Mesodermal cell (in vitro differentiated cells): Measurements from ENCODE around the gene ZNF234.
"Not testable (repeated sequence)": the region's sequence is repeated elsewhere in the genome, so short reads cannot be mapped to it uniquely, and the experiment has no call there.

ENCODE experiments used
- H3K27ac ChIP-seq: 2 replicates; pipeline ENCODE4 v1.7.0; 2013; ENCODE audit warnings: mild to moderate bottlenecking, low read depth, low read length, moderate library complexity; ENCODE audit not compliant: severe bottlenecking
- H3K36me3 ChIP-seq: 2 replicates; pipeline ENCODE4 v1.7.1; 2013; ENCODE audit warnings: mild to moderate bottlenecking, low read length, moderate library complexity; ENCODE audit not compliant: control insufficient read depth, insufficient read depth
- H3K4me1 ChIP-seq: one replicate; pipeline ENCODE4 v1.7.1; 2013; ENCODE audit warnings: mild to moderate bottlenecking, low read length; ENCODE audit not compliant: insufficient read depth, control insufficient read depth, poor library complexity, severe bottlenecking
- H3K4me3 ChIP-seq: 2 replicates; pipeline ENCODE4 v1.7.0; 2013; ENCODE audit warnings: low read length, control low read depth, mild to moderate bottlenecking; ENCODE audit not compliant: insufficient read depth, poor library complexity, severe bottlenecking; ENCODE audit errors: extremely low read depth
- H3K9me3 ChIP-seq: 2 replicates; pipeline ENCODE4 v1.7.1; 2013; ENCODE audit warnings: mild to moderate bottlenecking, low read length, moderate library complexity; ENCODE audit not compliant: control insufficient read depth
- WGBS, 2 experiments: methylation state at CpG; one replicate each; pipeline ENCODE4 v1.1.5; 2013; ENCODE audit warnings: missing lambda C conversion rate in 2 of 2; ENCODE audit not compliant: insufficient coverage in 2 of 2; 5-methylcytosine and 5-hydroxymethylcytosine counted together

Gene ZNF234

DNA sequence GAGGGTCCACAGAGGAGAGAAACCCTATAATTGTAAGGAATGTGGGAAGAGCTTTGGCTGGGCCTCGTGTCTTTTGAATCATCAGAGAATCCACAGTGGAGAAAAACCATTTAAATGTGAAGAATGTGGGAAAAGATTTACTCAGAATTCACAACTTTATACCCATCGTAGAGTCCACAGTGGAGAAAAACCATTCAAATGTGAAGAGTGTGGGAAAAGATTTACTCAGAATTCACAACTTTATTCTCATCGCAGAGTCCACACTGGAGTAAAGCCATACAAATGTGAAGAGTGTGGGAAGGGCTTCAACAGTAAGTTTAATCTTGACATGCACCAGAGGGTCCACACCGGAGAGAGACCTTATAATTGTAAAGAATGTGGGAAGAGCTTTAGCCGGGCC is 9.4 kb upstream of the ZNF234 start:
- Histone ChIP-seq H3K9me3 (peaks cover 7% of the 10 kb centered on the region), H3K27ac (no peak overlapping the region), H3K4me3 (no peak overlapping the region), H3K36me3 (peaks cover 50% of the 10 kb centered on the region), H3K4me1 (no peaks in the 10 kb centered on the region)
- 80 to 100% methylated on average over 1 to 2 of the region's 5 CpGs for WGBS, 2 experiments

DNA sequence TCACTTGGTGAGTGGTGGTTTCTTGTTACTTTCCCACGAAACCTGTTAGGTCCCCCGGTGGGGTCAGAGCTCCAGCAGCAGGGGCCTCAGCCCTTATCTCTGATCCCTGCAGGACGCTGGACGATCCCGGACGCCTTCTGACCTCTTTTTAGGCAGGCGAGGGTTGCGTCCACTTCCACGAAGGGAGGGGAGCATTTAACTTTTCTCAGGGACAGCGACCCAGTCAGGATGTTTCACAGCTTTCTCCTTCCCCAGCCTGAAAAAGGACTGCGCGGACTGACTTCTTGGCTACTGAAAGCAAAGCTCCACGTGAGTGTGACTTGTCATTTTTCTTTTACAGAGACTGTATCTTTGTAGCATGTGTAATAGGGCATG is 692 bp downstream of the ZNF234 start:
- WGBS, 2 experiments = 3 to 10% methylated on average over 8 to 10 of the region's 13 CpGs
- H3K4me3 ChIP-seq = peak overlapping the region; percentile 96
- H3K27ac ChIP-seq = no peak overlapping the region
- peaks cover 20% of the 10 kb centered on the region for H3K36me3 ChIP-seq
- no peaks in the 10 kb centered on the region for H3K9me3 ChIP-seq
- peaks cover 3% of the 10 kb centered on the region for H3K4me1 ChIP-seq

DNA sequence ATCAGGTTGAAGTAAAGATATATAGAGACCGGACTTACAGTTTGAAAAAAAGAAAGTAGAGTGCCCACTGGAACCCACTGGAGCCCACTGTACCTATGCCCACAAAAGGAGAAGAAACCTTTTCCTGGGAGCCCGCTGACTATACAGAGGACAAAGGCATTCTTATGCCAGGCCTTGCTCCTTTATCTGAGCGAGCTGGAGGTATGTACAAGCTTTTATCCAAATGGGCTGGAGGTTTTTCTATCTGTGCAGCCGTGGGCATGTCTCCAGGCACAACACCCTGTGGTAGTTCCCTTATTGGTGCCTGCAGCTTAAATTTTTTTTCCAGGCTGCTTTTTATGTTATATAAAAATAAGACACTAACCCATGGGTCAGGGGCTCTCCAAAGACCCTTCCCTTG is 8.4 kb downstream of the ZNF234 start:
- Histone ChIP-seq H3K27ac (no peak overlapping the region), H3K9me3 (peaks cover 5% of the 10 kb centered on the region), H3K4me3 (no peak overlapping the region), H3K4me1 (no peaks in the 10 kb centered on the region), H3K36me3 (peaks cover 85% of the 10 kb centered on the region)
- 100% methylated on average over 1 to 3 of the region's 4 CpGs for WGBS, 2 experiments

DNA sequence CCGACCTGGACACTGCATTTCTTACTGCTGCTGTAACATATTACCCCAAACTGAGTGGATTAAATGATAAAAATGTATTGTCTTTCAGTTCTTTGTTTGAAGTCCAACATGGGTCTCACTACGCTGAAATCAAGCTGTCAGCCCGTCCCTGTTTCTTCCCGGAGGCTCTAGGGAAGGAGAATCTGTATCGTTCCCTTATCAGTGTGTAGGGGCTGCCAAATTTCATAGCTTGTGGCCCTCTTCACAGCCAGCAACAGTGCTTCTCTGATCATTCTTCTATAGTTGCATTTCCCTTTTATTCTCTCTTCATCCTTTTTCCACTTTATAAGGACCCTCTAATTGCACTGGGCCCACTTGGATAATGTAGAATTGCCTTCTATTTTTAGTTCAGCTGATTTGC is 10.1 kb downstream of the ZNF234 start:
- 90 to 94% methylated on average over 4 of the region's 5 CpGs for WGBS, 2 experiments
- Histone ChIP-seq H3K27ac (no peak overlapping the region), H3K9me3 (peaks cover 13% of the 10 kb centered on the region), H3K36me3 (peaks cover 88% of the 10 kb centered on the region), H3K4me1 (no peaks in the 10 kb centered on the region), H3K4me3 (no peak overlapping the region)

DNA sequence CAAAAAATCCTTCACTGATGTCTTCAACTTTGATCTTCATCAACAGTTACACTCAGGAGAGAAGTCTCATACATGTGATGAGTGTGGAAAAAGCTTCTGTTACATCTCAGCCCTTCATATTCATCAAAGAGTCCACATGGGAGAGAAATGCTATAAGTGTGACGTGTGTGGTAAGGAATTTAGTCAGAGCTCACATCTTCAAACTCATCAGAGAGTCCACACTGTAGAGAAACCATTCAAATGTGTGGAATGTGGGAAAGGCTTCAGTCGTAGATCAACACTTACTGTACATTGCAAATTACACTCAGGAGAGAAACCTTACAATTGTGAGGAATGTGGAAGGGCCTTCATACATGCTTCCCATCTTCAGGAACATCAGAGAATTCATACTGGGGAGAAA is 15.1 kb downstream of the ZNF234 start:
- H3K4me3 ChIP-seq = no peak overlapping the region
- H3K4me1 ChIP-seq = no peaks in the 10 kb centered on the region
- H3K36me3 ChIP-seq = peaks cover 68% of the 10 kb centered on the region
- H3K27ac ChIP-seq = no peak overlapping the region
- WGBS, 2 experiments = no CpG with 5 or more reads among the region's 2 CpGs
- peaks cover 34% of the 10 kb centered on the region for H3K9me3 ChIP-seq

DNA sequence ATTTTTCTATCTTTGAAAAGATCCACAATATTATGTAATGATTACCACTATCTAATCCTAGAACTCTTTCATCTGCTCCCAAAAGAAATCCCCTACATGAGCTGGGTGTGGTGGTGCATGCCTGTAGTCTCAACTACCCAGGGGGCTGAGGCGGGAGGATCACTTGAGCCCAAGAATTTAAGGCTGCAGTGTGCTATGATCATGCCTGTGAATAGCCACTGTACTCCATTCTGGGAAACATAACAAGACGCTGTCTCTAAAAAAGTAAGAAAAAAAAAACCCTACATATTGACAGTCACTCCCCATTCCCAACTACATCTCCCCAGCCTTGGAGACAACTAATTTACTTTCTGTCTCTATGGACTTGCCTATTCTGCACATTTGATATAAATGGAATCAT is 22.4 kb downstream of the ZNF234 start:
- peaks cover under 1% of the 10 kb centered on the region for H3K9me3 ChIP-seq
- WGBS, 2 experiments = 100% methylated on average over 1 to 2 of the region's 2 CpGs
- no peak overlapping the region for H3K27ac ChIP-seq
- peaks cover 23% of the 10 kb centered on the region for H3K36me3 ChIP-seq
- H3K4me1 ChIP-seq = no peaks in the 10 kb centered on the region
- H3K4me3 ChIP-seq = no peak overlapping the region

DNA sequence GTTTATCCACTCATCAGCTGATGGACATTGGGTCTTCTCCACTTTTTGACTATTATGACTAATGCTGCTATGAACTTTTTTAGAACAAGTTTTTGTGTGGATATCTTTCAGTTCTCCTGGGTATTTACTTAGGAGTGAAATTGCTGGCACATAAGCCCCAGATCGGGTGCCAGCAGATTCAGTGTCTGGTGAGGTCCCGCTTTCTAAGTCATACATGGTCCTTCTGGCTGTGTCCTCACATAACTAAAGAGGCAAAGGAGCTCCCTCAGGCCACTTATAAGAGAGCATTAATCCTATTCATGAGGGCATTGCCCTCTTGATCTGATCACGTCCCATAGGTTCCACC is 22.9 kb downstream of the ZNF234 start:
- Histone ChIP-seq H3K36me3 (peaks cover 28% of the 10 kb centered on the region), H3K9me3 (no peaks in the 10 kb centered on the region), H3K27ac (peak overlapping the region; percentile 77), H3K4me3 (peak overlapping the region; percentile 92), H3K4me1 (no peaks in the 10 kb centered on the region)
- WGBS, 2 experiments = 86 to 95% methylated on average over 2 of the region's 3 CpGs

DNA sequence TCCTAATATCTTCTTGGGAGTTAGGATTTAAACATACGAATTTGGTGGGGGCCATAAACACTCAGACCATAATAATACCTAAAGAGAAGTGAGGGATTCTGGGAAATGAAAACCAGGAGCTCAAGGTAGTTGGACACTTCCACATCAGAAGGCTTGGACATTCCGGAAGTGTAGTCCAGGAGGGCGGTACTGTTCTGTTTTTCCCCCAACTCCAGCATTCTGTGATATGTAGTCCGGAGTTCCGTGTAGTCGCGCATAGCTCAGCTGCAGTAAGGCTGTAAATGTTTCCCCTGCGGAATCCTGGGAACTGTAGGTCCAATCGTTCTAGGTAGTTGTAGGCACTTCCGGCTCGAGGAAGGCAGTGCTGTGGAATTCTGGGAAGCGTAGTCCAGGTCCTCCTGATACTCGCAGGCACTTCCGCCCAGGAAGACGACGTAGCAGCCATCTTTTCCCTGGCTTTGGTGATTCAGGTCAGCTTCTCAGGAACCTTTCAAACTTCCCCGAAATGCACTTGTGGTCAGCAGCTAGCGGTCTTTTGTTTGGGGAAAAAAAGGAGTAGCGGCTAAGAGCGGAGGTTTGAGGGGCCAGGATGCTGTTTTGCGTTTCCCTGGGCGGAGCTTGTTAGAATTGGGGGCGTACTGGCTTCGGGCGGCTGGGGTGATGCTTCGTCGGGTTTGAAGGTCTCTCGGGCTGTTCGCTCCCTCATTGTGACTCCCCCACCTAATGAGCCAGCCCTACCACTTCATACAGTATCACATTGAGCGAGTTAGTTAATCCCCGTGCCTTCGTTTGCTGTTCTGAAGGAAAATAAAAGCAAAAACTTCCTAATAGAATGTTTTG is 23.5 kb downstream of the ZNF234 start, which contains the start of gene ZNF226:
Gene ZNF226, plus strand, starts transcription at position 428 of the 840 bp plus-strand sequence. CDS start 4,981 bp downstream, outside the sequence.
- Histone ChIP-seq H3K4me3 (peak within 1 kb of the TSS; percentile 92), H3K27ac (peak within 1 kb of the TSS; percentile 77), H3K4me1 (no peaks in the 10 kb centered on the region), H3K36me3 (peaks cover 34% of the 10 kb centered on the region), H3K9me3 (no peaks in the 10 kb centered on the region)
- 0 to 1% methylated on average over 19 to 21 of the region's 32 CpGs for WGBS, 2 experiments

DNA sequence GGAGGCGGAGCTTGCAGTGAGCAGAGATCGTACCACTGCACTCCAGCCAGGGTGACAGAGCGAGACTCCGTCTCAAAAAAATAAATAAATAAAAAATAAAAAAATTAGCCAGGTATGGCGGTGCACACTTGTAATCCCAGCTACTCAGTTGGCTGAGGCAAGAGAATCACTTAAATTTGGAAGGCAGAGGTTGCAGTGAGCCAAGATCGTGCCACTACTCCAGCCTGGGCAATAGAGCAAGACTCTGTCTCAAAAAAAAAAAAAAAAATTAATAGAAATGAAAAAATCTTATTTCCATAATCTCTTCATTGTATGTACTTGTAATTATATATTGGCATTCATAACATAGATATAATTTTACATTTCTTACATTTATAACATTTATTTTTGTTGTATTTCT is 29.3 kb downstream of the ZNF234 start:
- H3K4me3 ChIP-seq, H3K27ac ChIP-seq, H3K4me1 ChIP-seq, H3K9me3 ChIP-seq: not testable (repeated sequence)
- 83 to 88% methylated on average over 1 of the region's 6 CpGs for WGBS, 2 experiments
- peaks cover 84% of the 10 kb centered on the region for H3K36me3 ChIP-seq

DNA sequence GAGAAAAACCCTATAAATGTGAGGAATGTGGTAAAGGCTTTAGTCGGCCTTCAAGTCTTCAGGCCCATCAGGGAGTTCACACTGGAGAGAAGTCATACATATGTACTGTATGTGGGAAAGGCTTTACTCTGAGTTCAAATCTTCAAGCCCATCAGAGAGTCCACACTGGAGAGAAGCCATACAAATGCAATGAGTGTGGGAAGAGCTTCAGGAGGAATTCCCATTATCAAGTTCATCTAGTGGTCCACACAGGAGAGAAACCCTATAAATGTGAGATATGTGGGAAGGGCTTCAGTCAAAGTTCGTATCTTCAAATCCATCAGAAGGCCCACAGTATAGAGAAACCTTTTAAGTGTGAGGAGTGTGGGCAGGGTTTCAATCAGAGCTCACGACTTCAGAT is 35.2 kb downstream of the ZNF234 start:
- Histone ChIP-seq H3K27ac (no peak overlapping the region), H3K36me3 (peaks cover 60% of the 10 kb centered on the region), H3K4me3 (no peak overlapping the region), H3K4me1 (no peaks in the 10 kb centered on the region), H3K9me3 (peaks cover 28% of the 10 kb centered on the region)
- 92 to 100% methylated on average over 1 to 2 of the region's 3 CpGs for WGBS, 2 experiments

DNA sequence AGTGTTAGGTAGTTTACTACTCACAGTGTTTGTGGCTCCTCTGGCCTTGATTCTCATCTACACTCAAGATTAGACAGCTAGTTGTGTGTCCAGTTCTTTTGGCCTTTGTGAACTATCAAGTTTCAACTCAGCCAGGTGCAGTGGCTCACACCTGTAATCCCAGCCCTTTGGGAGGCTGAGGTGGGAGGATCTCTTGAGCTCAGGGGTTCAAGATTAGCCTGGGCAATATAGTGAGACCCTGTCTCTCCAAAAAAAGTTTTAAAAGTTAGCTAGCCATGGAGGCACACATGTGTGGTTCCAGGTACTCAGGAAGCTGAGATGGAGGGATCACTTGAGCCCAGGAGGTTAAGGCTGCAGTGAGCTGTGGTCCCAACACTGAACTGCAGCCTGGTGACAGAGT is 39.6 kb downstream of the ZNF234 start:
- Histone ChIP-seq H3K27ac (no peak overlapping the region), H3K4me3 (no peak overlapping the region), H3K4me1 (no peaks in the 10 kb centered on the region), H3K9me3 (peaks cover 19% of the 10 kb centered on the region), H3K36me3 (peaks cover 16% of the 10 kb centered on the region)
